ENCODE data around the gene SMYD3. TPM values are rescaled to one million over a fixed set of nuclear protein-coding genes. Genes with fewer than 3 reads are reported as not detected.

Gene SMYD3
- total RNA-seq, 2 donors from 2014 or later: 16.2 to 16.4 TPM

- Histone ChIP-seq H3K4me1 (no peaks in the 10 kb centered on the region), H3K27ac (no peak overlapping the region), H3K36me3 (no peaks in the 10 kb centered on the region), H3K4me3 (no peak overlapping the region), H3K27me3 (no peaks in the 10 kb centered on the region), H3K9ac (ENCODE audit: low read depth in 2 of 2, low read length in 2 of 2) (no peak overlapping the region), H3K9me3 (no peaks in the 10 kb centered on the region)
- TF ChIP-seq, protein P1, sequence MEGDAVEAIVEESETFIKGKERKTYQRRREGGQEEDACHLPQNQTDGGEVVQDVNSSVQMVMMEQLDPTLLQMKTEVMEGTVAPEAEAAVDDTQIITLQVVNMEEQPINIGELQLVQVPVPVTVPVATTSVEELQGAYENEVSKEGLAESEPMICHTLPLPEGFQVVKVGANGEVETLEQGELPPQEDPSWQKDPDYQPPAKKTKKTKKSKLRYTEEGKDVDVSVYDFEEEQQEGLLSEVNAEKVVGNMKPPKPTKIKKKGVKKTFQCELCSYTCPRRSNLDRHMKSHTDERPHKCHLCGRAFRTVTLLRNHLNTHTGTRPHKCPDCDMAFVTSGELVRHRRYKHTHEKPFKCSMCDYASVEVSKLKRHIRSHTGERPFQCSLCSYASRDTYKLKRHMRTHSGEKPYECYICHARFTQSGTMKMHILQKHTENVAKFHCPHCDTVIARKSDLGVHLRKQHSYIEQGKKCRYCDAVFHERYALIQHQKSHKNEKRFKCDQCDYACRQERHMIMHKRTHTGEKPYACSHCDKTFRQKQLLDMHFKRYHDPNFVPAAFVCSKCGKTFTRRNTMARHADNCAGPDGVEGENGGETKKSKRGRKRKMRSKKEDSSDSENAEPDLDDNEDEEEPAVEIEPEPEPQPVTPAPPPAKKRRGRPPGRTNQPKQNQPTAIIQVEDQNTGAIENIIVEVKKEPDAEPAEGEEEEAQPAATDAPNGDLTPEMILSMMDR (IDR thresholded peaks at IDR 0.05): no peak
- DNase-seq: no peak
- intact Hi-C loops (cut with DNase I): no loop called here
These were observed 239.2 kb downstream of the SMYD3 start for GRCh38 chr1:246267896-246268295.

- H3K27me3 ChIP-seq: no peaks in the 10 kb centered on the region
- H3K4me3 ChIP-seq: no peak overlapping the region
- intact Hi-C loops (cut with DNase I): no loop called here
- no peak overlapping the region for H3K9ac ChIP-seq (ENCODE audit: low read depth in 2 of 2, low read length in 2 of 2)
- TF ChIP-seq, protein P1 (IDR thresholded peaks at IDR 0.05): no peak
- DNase-seq: no peak
- no peak overlapping the region for H3K27ac ChIP-seq
- H3K4me1 ChIP-seq: no peaks in the 10 kb centered on the region
- H3K36me3 ChIP-seq: no peaks in the 10 kb centered on the region
- no peaks in the 10 kb centered on the region for H3K9me3 ChIP-seq
These were observed 239.7 kb downstream of the SMYD3 start for GRCh38 chr1:246267426-246267825.

DNA sequence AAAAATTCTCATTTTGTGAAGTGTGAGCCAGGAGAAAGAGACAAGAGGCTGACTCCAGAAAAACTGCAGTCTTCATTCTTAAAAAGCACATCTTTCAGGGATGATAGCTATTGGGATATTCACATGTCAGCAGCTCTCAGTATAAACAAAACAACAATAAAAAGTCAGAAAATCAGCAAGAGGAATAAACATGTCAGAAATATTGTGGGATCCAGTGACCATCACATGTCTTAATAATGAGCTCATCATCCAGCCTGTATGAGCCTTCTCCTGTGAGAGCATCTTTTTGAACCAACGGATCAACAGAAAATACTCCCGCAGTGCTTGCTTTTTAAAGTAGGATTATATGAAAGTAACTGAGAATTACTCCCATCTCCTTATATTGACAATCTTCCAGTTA lies 241.6 kb downstream of the SMYD3 start:
- Histone ChIP-seq H3K27ac (no peak overlapping the region), H3K4me3 (no peak overlapping the region), H3K4me1 (no peaks in the 10 kb centered on the region), H3K27me3 (no peaks in the 10 kb centered on the region), H3K9ac (ENCODE audit: low read depth in 2 of 2, low read length in 2 of 2) (no peak overlapping the region), H3K9me3 (no peaks in the 10 kb centered on the region), H3K36me3 (no peaks in the 10 kb centered on the region)
- no peak for DNase-seq
- intact Hi-C loops (cut with DNase I): no loop called here
- TF ChIP-seq, protein P1 (IDR thresholded peaks at IDR 0.05): no peak

GRCh38 chr1:246262281-246262680 lies 244.8 kb downstream of the SMYD3 start:
- no peak overlapping the region for H3K9ac ChIP-seq (ENCODE audit: low read depth in 2 of 2, low read length in 2 of 2)
- DNase-seq: no peak
- H3K27ac ChIP-seq: no peak overlapping the region
- H3K27me3 ChIP-seq: no peaks in the 10 kb centered on the region
- H3K4me3 ChIP-seq: no peak overlapping the region
- H3K36me3 ChIP-seq: no peaks in the 10 kb centered on the region
- TF ChIP-seq, protein P1 (IDR thresholded peaks at IDR 0.05): no peak
- no peaks in the 10 kb centered on the region for H3K9me3 ChIP-seq
- intact Hi-C loops (cut with DNase I): no loop called here
- H3K4me1 ChIP-seq: no peaks in the 10 kb centered on the region

- TF ChIP-seq, protein P1 (IDR thresholded peaks at IDR 0.05): no peak
- no peak overlapping the region for H3K4me3 ChIP-seq
- no peak for DNase-seq
- H3K9ac ChIP-seq (ENCODE audit: low read depth in 2 of 2, low read length in 2 of 2): no peak overlapping the region
- intact Hi-C loops (cut with DNase I): no loop called here
- H3K4me1 ChIP-seq: no peaks in the 10 kb centered on the region
- no peaks in the 10 kb centered on the region for H3K36me3 ChIP-seq
- H3K9me3 ChIP-seq: no peaks in the 10 kb centered on the region
- no peak overlapping the region for H3K27ac ChIP-seq
- no peaks in the 10 kb centered on the region for H3K27me3 ChIP-seq
These were observed 245.4 kb downstream of the SMYD3 start for GRCh38 chr1:246261639-246262038.

DNA sequence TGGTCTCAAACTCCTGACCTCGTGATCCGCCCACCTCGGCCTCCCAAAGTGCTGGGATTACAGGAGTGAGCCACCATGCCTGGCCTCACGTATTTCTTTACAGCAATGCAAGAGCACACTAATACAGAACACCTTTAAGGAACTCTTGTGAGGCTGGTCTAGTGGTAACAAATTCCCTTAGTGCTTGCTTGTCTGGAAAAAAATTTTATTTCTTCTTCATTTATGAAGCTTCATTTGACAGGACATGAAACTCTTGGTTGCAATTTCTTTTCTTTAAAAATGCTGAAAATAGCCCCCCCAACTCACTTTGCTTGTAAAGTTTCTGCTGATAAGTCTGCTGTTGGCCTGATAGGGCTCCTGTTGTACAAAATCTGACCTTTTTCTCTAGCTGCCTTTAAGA lies 248.8 kb downstream of the SMYD3 start:
- Histone ChIP-seq H3K9ac (ENCODE audit: low read depth in 2 of 2, low read length in 2 of 2) (no peak overlapping the region), H3K27me3 (no peaks in the 10 kb centered on the region), H3K36me3 (no peaks in the 10 kb centered on the region), H3K4me3 (no peak overlapping the region), H3K27ac (no peak overlapping the region), H3K9me3 (no peaks in the 10 kb centered on the region), H3K4me1 (no peaks in the 10 kb centered on the region)
- intact Hi-C loops (cut with DNase I): no loop called here
- TF ChIP-seq, protein P1 (IDR thresholded peaks at IDR 0.05): no peak
- no peak for DNase-seq
